Central memory CD4-positive, alpha-beta T cell (primary cell): ENCODE results near the gene PROCR.
"Not testable (repeated sequence)": the region's sequence is repeated elsewhere in the genome, so short reads cannot be mapped to it uniquely, and the experiment has no call there.

Experiments used
- DNase-seq: peaks from one replicate; pipeline ENCODE4 v3.0.0; 2022

PROCR gene

GRCh38 chr20:35193031-35193791 is 21.3 kb downstream of the PROCR start:
- DNase-seq = not testable (repeated sequence)

GRCh38 chr20:35196313-35196712 is 24.4 kb downstream of the PROCR start:
- no peak for DNase-seq

- no peak for DNase-seq
These were observed 27.9 kb downstream of the PROCR start for GRCh38 chr20:35199740-35200139.

- DNase-seq = no peak
These were observed 28.4 kb downstream of the PROCR start for GRCh38 chr20:35200267-35200666.

- not testable (repeated sequence) for DNase-seq
These were observed 29.6 kb downstream of the PROCR start for GRCh38 chr20:35201467-35201866.

- no peak for DNase-seq
These were observed 34.9 kb downstream of the PROCR start for GRCh38 chr20:35206802-35207201.

- DNase-seq = peak; percentile 63
These were observed 36.2 kb downstream of the PROCR start for GRCh38 chr20:35207950-35208611.

- no peak for DNase-seq
These were observed 43.4 kb downstream of the PROCR start for GRCh38 chr20:35215066-35215956.

GRCh38 chr20:35216541-35216940 is 44.7 kb downstream of the PROCR start:
- no peak for DNase-seq

GRCh38 chr20:35223941-35224340 is 52.1 kb downstream of the PROCR start:
- DNase-seq = no peak

GRCh38 chr20:35224536-35224935 is 52.7 kb downstream of the PROCR start:
- DNase-seq = no peak

- no peak for DNase-seq
These were observed 53.6 kb downstream of the PROCR start for GRCh38 chr20:35225319-35226125.

GRCh38 chr20:35226126-35226883 is 54.4 kb downstream of the PROCR start, which contains the start of gene MMP24:
TSS of gene MMP24 (plus strand) at chr20:35226690. CDS start at chr20:35226739, 49 bp downstream.
- no peak for DNase-seq
